ENCODE measurements around the gene EFCAB12. TPM values are rescaled to one million over a fixed set of nuclear protein-coding genes. Genes with fewer than 3 reads are reported as not detected.
A peak's percentile ranks its signal among the peaks of the same experiment; 100 is the strongest.

The EFCAB12 gene
- total and polyA plus RNA-seq, 10 of the 15 experiments (the other 5 are each of a cell fraction or from before 2014, with no cell fraction given), result 0.02 to 0.85 (median 0.33) TPM

DNA sequence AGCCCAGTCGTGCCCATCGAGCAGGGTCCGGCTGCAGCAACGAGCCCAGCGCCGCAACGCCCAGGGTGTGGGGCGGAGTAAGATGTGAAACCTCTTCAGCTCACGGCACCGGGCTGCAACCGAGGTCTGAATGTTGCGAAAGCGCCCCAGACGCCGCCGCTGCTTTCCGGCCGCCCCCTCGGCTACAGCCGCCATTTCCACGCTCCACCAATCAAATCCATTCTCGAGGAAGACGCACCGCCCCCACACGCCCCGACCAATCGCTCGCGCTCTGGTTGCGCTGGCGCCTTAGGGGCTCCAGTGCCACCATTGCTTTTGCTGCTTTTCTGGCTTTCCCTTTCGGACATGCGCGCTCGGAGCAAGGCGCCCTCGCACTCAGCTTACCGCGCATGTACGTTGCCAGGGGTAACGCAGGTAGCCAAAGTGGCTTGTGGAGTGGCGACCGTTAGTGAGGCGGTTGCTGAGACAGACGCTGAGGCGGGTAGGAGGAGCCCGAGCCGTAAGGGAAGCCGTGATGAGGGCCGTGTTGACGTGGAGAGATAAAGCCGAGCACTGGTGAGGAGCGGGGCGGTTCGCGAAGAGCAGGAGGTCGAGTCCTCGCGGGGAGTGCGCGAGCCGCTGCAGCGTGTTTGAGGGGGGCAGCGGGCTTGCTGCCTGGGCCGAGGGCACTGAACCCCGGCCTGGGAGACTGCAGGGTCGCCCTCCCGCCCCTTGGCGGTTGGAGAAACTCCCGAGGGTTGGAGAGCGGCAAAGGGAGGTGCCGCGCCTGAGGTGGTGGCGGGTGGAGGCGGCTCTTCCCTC is 11.6 kb upstream of the EFCAB12 start, which contains the start of the genes IFT122 and MBD4 (continued):
- TF ChIP-seq JUND (IDR thresholded peaks at IDR 0.05; ENCODE audit: low read depth, low read length) (no peak), ZNF384 (IDR thresholded peaks at IDR 0.05; ENCODE audit: borderline replicate concordance, low read depth, low read length) (no peak), GATAD2B (conservative IDR thresholded peaks at IDR 0.05; ENCODE audit: low read depth) (peak; percentile 67), BACH1 (IDR thresholded peaks at IDR 0.05; ENCODE audit: borderline replicate concordance) (peak; percentile 77), EED (IDR thresholded peaks at IDR 0.05; ENCODE audit: low read depth) (peak; percentile 61; the same call in 1 of the 2 replicates), ZNF274 (IDR thresholded peaks at IDR 0.05; ENCODE audit: insufficient read depth, insufficient read length) (no peak), YBX1 (IDR thresholded peaks at IDR 0.05) (no peak), FOXK2 (IDR thresholded peaks at IDR 0.05) (no peak), SIN3A (IDR thresholded peaks at IDR 0.05; ENCODE audit: low read depth, low read length) (peak; percentile 73), RUNX3 (IDR thresholded peaks at IDR 0.05; ENCODE audit: low read length) (peak; percentile 34; the same call in 1 of the 2 replicates), RCOR1 (conservative IDR thresholded peaks at IDR 0.05; ENCODE audit: low read depth, low read length) (no peak), RFX5 (IDR thresholded peaks at IDR 0.05; ENCODE audit: low read depth, low read length) (peak; percentile 86), NKRF (conservative IDR thresholded peaks at IDR 0.05) (peak; percentile 93), CHD4 (IDR thresholded peaks at IDR 0.05) (no peak), CHD2 (IDR thresholded peaks at IDR 0.05; ENCODE audit: borderline replicate concordance, low read depth, low read length) (peak; percentile 46; the same call in 1 of the 2 replicates), JUNB (IDR thresholded peaks at IDR 0.05) (no peak)
- TF ChIP-seq, protein P1, sequence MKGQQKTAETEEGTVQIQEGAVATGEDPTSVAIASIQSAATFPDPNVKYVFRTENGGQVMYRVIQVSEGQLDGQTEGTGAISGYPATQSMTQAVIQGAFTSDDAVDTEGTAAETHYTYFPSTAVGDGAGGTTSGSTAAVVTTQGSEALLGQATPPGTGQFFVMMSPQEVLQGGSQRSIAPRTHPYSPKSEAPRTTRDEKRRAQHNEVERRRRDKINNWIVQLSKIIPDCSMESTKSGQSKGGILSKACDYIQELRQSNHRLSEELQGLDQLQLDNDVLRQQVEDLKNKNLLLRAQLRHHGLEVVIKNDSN (IDR thresholded peaks at IDR 0.05; ENCODE audit: borderline replicate concordance, extremely low read length, insufficient read depth, low read depth, low read length), result no peak
- TF ChIP-seq, protein P2, sequence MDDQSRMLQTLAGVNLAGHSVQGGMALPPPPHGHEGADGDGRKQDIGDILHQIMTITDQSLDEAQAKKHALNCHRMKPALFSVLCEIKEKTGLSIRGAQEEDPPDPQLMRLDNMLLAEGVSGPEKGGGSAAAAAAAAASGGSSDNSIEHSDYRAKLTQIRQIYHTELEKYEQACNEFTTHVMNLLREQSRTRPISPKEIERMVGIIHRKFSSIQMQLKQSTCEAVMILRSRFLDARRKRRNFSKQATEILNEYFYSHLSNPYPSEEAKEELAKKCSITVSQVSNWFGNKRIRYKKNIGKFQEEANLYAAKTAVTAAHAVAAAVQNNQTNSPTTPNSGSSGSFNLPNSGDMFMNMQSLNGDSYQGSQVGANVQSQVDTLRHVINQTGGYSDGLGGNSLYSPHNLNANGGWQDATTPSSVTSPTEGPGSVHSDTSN (IDR thresholded peaks at IDR 0.05; ENCODE audit: insufficient replicate concordance, low read depth, low read length), result no peak
- TF ChIP-seq, protein P3, sequence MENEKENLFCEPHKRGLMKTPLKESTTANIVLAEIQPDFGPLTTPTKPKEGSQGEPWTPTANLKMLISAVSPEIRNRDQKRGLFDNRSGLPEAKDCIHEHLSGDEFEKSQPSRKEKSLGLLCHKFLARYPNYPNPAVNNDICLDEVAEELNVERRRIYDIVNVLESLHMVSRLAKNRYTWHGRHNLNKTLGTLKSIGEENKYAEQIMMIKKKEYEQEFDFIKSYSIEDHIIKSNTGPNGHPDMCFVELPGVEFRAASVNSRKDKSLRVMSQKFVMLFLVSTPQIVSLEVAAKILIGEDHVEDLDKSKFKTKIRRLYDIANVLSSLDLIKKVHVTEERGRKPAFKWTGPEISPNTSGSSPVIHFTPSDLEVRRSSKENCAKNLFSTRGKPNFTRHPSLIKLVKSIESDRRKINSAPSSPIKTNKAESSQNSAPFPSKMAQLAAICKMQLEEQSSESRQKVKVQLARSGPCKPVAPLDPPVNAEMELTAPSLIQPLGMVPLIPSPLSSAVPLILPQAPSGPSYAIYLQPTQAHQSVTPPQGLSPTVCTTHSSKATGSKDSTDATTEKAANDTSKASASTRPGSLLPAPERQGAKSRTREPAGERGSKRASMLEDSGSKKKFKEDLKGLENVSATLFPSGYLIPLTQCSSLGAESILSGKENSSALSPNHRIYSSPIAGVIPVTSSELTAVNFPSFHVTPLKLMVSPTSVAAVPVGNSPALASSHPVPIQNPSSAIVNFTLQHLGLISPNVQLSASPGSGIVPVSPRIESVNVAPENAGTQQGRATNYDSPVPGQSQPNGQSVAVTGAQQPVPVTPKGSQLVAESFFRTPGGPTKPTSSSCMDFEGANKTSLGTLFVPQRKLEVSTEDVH (IDR thresholded peaks at IDR 0.05; ENCODE audit: low read depth, partially characterized antibody), result no peak
- TF ChIP-seq, protein P4, sequence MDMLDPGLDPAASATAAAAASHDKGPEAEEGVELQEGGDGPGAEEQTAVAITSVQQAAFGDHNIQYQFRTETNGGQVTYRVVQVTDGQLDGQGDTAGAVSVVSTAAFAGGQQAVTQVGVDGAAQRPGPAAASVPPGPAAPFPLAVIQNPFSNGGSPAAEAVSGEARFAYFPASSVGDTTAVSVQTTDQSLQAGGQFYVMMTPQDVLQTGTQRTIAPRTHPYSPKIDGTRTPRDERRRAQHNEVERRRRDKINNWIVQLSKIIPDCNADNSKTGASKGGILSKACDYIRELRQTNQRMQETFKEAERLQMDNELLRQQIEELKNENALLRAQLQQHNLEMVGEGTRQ (IDR thresholded peaks at IDR 0.05; ENCODE audit: borderline replicate concordance, low read depth, low read length), result no peak
- TF ChIP-seq, protein P5, sequence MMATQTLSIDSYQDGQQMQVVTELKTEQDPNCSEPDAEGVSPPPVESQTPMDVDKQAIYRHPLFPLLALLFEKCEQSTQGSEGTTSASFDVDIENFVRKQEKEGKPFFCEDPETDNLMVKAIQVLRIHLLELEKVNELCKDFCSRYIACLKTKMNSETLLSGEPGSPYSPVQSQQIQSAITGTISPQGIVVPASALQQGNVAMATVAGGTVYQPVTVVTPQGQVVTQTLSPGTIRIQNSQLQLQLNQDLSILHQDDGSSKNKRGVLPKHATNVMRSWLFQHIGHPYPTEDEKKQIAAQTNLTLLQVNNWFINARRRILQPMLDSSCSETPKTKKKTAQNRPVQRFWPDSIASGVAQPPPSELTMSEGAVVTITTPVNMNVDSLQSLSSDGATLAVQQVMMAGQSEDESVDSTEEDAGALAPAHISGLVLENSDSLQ (IDR thresholded peaks at IDR 0.05), result peak; percentile 51

Data from GM12878 (cell line).